Activated CD4-positive, alpha-beta T cell treated with anti-CD3 and anti-CD28 coated beads, Interleukin-2, amount 50 U/mL, for 1 hour (primary cell): ENCODE data around the gene CCT7.
"Not testable (repeated sequence)": the region's sequence is repeated elsewhere in the genome, so short reads cannot be mapped to it uniquely, and the experiment has no call there.

ENCODE experiments used
- DNase-seq: peaks from one replicate; pipeline ENCODE4 v3.0.0-alpha.2; 2020

CCT7 gene

DNA sequence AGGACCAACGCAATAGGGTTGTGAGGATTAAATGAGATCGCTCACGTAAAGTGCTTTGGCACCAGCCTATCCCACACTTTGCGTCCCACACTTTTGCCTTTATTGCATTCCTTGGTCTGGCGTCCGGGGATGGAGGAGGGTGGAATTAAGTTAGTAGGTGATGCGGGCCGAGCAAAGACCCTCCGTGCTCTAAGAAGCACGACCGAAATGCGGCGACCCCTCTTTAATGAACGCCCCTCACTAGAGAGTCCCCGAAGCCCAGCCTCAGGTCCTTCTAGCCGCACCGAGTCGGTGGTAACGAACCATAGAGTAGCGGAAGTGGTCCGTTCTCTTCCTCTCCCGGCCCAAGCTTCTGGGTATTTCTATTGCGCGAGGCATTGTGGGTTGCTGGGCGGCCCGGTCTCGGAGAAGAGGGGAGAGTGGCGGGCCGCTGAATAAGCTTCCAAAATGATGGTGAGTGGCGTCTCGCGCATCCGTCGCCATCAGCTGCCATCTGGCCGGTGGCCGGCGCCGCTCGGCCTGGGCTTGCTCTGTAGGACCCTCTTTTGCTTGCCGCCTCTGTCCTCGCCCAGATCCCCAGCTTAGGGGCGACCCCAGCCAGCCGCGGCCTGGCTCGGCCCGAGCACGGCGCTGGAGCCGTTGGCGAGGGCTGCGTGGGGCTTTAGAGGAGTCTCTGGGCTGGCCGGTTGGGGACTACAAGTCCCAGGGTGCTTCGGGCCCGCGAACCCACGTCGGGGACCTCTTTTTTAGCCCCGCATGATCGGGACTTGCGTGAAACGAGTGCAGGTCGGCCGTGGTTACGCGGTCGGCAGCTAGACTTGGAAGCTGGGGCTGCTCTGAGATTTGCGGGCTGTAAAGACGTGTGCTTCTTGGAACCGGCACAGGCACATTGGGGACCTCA, at the start of gene CCT7:
TSS of gene CCT7 (plus strand) at position 377 of the 901 bp plus-strand sequence. CDS start at position 448, 71 bp downstream.
- DNase-seq = peak; percentile 82

DNA sequence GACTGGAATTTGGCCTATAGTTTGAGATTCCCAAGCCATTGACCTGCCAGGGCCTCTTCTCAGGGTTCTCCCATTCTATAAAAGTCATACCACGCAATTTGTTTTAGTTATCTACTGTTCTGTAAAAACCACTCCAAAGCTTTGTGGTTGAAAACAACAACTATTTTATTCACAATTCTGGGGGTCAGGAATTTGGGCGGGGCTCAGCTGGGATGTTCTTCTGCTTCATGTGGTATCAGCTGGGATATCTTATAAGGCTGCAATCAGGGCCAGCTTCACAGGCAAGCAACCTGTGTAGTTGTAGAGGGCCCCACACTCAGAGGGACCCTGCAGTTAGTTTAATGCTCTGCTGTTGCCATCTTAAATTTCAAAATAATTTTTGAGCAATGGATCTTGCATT, 48.1 kb upstream of the CCT7 start:
- no peak for DNase-seq

DNA sequence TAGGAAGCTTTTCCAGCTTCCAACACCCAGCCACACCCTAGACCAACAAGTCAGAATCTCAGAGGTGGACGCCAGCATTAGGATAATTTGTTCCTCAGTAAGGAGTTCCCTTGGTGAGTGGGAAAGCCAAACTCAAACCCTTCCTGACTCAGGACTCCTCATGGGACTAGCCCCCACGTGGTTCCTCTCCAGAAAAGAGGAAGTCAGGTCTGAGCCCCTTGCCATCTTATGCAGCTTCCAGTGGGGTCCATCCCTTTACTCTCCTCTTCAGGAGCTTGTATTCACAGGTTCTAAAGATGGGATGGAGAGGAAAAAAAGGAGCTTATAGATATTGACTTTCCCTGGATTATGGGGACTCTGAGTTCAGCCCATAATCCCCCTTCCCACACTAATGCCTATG, 46.6 kb upstream of the CCT7 start:
- no peak for DNase-seq

DNA sequence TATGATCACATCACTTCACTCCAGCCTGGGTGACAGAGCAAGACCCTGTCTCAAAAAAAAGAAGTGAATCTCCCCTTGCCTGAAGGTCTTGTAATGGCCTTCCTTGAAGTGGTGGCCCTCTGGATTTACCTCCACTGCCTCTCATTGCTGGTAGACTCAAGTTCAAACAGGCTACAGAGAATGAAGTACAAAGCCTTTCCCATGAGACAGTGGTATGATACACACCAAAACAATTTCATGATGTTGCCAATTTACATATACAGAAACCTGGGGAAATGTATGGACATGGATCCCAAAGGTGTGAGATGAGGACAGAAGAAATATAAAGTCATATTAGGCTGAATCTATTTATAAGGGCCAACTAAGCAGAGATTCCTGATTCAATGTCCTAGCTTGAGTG, 36.5 kb upstream of the CCT7 start:
- DNase-seq = no peak

DNA sequence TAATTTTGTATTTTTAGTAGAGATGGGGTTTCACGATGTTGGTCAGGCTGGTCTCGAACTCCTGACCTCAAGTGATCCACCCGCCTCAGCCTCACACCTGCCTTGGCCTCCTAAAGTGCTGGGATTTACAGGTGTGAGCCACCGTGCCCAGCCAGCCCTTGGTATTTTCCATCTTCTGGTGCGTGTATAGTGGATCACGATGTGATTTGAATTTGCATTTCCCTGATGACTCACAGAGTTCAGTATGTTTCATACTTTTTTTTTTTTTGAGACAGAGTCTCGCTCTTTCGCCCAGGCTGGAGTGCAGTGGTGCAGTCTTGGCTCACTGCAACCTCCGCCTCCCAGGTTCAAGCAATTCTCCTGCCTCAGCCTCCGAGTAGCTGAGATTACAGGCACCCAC, 33.8 kb upstream of the CCT7 start:
- DNase-seq = not testable (repeated sequence)

DNA sequence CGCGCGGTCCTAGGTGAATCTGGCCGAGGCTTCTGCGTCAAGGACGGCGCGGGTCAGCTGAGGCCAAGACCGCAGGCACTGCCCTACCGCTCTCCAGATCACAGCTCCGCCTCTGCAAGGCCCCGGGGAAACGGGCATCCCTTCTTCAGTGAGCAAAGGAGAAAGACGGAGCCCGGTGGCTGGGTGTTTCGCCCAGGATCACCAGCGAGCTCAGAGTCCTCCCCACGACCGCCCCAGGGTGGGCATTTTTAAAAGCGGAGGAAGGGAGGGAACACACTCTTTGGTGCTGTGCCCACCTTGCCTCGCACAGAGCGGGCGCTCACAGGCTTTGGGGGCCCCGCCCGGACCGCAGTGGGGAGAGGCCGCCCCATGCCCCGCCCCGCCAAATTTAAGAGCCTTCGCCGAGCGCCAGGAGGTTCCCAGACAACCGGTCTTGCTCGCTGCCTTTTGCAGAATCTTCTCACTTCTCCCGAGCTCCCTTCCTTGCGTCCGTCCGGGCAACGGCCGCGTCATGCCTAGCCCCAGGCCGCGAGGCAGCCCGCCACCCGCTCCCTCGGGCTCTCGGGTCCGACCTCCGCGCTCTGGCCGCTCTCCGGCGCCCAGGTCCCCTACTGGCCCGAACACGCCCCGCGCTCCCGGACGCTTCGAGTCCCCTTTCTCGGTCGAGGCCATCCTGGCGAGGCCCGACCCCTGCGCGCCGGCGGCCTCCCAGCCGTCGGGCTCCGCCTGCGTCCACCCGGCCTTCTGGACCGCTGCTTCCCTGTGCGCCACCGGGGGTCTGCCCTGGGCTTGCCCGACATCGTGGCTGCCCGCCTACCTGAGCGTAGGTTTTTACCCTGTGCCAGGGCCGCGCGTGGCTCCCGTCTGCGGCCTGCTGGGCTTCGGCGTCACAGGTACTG, 31.7 kb upstream of the CCT7 start, which contains the start of gene NOTO:
TSS of gene NOTO (plus strand) at position 419 of the 899 bp plus-strand sequence. CDS start at position 512, 93 bp downstream.
- no peak for DNase-seq

DNA sequence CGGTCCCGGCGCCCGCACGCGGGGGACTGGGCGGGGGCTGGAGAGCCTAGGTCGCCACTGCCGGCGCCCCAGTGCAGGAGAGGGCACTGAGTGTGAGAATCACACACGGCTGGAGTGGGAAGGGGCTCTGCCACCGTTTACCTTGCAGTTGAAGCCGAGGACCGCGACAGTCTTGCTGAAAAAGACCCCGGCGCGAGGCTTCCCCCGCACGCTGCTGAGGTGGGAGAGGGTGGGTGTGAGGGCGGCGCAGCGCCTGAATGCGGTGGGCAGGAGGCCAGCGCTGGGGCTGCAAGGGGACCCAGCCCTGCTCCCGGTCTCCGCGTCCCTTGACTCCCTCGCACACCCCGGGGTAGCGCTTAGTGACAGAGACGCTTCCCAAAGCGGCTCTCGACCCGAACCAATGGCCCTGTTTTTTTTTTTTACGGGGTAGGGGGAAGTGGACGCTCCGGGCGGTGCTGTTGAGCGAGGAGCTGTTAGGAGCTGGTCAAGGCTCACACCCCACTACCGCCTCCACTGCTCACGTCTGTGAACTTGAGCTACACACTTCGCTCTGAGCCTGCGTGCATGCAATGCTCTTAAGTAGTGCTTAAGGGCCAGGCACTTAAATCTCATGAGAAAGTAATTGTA, 30.9 kb upstream of the CCT7 start:
- no peak for DNase-seq

DNA sequence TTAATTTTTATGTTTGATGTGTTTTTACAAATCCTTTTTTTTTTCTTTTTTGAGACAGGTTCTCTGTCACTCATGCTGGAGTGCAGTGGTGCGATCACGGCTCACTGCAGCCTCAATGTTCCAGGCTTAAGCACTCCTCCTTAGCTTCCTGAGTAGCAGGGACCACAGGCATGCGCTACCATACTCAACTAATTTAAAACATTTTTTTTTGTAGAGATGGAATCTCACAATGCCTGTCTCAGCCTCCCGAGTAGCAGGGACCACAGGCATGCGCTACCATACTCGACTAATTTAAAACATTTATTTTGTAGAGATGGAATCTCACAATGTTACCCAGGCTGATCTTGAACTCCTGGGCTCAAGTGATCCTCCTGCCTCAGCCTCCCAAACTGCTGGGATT, 28.5 kb upstream of the CCT7 start:
- DNase-seq = no peak

DNA sequence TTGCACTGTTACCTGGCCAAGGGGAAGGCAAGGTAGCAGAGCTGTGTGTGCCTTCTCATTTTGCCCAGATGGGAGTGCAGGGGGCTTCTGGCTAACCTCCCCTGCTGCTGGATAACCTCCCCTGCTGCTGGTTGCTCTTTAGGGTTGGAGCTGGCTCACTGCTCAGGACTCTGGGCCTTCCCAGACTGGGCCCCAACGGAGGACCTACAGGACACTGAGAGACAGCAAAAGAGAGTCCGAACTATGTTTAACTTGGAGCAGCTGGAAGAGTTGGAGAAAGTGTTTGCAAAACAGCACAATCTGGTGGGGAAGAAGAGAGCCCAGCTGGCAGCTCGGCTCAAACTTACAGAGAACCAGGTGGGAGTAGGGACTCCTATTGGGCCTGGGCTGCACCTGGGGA, 25.9 kb upstream of the CCT7 start:
- DNase-seq = no peak

DNA sequence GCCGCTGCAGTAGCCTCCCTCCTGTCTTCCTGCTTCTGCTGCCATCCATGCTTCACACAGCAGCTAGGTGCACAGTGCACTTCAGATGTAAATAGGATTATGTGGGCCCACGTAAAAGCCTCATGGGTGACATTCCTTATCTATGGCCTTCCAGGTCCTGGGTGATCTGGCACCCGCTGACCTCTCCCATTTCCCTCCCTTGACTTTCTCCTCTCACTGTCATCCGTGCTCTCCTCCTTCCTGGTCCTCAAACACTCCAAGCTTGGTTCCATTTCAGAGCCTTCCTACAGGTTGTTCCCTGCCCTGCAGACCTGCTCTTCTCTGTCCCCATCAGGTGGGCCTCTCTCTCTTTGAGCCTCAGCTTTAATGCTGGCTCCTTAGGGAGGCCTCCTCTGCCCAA, 24.1 kb upstream of the CCT7 start:
- DNase-seq = no peak

DNA sequence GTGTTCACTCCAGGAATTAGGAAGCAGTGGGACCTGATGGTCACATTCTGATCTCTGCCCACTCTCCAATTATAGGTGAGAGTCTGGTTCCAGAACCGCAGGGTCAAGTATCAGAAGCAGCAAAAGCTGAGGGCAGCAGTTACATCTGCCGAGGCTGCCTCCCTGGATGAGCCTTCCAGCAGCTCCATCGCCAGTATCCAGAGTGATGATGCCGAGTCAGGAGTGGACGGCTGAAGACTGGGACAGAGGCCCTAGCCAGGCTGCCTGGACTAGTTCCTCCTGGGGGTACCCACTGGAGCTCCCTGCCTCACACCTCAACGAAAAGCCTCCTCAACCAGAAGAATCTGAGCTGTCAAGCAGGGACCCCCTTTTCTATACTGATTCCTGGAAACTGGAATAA, 23.4 kb upstream of the CCT7 start:
- DNase-seq = no peak

DNA sequence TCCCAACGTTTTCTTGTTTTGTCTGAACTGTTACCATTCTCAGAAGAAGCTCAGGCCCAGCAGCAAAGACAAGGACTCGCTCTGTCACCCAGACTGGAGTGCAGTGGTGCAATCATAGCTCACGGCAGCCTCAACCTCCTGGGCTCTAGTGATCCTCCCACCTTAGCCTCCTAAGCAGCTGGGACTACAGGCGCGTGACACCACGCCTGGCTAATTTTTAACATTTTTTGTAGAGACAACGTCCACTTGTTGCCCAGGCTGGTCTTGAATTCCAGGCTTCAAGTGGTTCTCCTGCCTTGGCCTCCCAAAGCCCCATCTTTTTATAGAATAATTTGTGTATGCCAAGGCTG, 22.0 kb upstream of the CCT7 start:
- DNase-seq = no peak

DNA sequence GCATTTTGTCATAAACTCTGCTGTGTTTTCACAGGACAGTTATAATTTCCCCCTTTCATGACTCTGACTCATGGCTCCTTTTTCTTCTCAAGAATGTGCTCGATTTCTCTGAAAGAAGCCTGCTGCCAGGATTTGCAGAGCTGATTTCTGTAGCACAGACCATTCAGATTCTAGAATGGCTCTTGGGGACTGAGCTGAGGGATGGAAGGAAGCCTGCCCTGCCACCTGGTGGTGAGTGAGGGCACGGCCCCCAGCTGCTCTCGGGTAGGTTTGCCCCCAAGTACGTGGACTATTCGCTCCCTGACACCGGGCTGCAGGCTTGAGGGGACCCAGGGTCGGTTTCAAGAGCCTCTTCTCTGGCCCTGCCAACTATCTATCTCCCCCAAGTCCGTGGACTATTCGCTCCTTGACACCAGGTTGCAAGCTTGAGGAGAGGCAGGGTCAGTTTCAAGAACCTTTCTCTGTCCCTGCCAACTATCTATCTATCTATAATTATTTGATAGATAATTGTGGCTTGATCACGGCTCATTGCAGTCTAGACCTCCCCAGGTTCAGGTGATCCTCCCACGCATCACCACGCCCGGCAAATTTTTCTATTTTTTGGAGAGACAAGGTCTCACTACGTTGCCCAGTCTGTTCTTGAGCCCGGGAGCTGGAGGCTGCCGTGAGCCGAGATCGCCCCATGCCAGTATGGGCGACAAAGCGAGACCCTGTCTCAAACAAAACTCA, 21.5 kb upstream of the CCT7 start:
- peak; percentile 72 for DNase-seq

DNA sequence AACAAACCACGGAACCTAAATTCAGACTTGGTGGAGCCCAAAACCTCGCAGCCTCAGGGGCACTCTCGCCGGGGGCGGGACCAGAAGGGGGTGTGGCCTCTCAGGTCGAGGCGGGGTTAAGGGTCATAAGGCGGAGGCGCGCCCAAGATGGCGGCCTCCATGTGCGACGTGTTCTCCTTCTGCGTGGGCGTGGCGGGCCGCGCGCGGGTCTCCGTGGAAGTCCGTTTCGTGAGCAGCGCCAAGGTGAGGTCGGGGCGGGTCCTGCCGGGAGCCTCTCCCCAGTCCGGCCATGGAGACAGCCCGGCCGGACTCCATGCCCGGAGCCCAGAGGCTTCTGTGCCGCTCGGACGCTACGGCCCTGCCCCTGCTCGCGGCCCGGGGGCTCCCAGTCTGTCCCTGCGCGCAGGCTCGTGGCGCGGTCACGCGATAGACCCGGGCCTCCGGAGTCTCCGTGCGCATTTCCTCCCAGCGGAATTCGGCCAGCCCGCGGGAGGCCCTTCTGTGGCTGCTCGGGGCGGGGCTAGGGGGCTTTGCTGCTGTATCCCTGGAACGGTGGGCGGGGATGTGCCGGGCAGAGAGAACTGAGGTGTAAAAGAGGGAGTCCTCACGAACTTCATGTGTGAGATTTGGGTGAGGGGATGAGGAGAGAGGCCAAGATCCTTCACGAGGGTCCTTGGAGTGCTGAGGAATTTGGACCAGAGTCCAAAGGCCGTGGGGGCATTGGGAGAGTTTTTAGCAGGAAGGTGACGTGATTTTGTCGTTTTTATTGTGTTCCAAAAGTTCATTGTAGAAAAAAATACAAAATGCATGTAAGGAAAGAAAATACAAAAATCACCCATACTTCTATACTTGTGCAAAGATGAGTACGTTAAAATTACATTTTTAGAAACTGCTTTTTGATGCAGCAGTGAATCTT, 19.7 kb upstream of the CCT7 start, which contains the start of gene SMYD5:
TSS of gene SMYD5 (plus strand) at position 126 of the 916 bp plus-strand sequence. CDS start at position 148, 22 bp downstream.
- DNase-seq = peak; percentile 90

DNA sequence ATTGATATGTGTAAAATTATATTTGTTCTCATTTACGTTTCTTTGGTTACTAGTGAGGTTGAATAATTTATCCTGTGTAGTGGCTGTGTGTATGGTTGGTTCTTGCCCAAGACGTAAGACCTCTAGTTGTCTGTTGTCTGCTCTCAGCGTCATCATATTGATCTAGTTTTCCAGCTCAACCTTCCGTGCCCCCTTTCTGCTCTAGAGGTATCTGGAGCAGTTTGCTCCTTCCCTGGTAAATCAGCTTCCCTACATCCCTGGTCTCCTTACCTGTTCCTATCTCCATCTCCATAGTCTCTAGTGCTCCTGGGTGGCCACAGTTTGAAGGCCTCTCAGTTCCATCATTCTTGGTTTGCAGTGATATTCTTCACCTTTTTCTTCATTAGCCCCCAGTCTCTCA, 18.9 kb upstream of the CCT7 start:
- DNase-seq = no peak

DNA sequence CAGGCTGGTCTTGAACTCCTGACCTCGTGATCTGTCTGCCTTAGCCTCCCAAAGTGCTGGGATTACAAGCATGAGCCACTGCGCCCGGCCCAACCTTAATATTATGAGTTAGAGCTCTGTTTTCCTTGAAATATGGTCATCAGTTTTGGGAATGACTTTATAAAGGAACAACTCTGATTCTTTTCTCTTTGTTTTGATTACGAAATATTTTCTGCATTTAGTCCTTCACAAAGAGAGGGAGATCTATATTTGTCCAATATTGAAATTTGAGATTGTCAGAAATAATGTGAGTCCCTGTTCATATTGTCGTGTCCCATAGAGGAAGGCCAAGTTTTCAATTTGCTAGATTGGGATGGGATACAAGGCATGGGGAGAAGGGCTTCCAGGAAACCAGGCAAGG, 16.9 kb upstream of the CCT7 start:
- DNase-seq = no peak

DNA sequence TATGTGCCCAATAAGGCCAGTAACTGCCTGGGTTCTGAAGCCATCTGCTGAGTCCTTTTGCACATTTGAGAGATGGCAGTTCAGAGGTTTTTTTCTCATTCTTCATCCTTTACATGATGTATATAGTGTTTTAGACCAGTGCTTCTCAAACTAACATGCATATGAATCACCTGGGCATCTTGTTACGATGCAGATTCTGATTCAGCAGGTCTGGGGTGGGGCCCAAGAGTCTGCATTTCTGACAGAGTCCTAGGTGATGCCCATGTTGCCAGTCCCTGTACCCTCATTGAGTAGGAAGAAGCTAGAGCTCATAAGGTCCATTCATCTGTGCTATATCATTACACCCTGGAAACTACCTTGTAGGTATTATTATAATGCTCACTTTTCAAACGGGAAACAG, 16.3 kb upstream of the CCT7 start:
- DNase-seq = no peak

DNA sequence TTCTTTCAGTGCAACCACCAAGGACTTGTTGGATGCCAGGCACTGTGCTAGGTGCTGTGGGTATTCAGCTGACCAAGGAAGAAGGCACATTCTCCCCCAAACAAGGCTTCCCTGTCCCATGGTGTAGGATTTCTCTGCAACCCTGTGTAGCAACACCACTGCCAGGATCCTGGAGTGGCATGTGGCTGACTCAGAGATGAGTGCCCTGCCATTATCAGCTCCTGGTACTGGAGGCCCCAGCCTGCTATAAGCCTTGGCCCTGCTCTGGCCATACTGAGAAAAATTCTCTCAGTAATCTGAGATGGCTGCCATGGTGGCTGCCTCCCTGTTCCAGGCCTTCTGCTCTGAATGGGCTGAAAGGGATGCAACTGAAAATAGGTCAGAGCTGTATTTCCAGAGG, 15.8 kb upstream of the CCT7 start:
- no peak for DNase-seq

DNA sequence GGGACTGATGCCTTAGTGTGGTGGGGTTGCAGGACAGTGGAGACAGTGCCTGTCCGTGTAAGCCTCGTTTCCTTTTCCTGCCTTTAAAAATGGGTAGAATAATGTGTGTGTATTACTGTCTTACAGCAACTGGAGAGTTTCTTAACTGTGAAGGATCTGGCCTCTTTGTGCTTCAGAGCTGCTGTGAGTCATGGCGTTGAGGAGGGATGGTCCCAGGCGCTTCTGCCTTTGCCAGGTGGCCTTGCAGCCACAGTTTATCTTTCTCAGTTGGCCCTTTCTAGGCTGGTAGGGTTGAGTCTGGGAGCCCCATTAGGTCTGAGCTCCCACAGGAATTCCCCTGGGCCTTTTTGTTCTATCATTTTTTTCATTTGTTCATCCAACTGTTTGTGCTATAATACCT, 10.3 kb upstream of the CCT7 start:
- no peak for DNase-seq

DNA sequence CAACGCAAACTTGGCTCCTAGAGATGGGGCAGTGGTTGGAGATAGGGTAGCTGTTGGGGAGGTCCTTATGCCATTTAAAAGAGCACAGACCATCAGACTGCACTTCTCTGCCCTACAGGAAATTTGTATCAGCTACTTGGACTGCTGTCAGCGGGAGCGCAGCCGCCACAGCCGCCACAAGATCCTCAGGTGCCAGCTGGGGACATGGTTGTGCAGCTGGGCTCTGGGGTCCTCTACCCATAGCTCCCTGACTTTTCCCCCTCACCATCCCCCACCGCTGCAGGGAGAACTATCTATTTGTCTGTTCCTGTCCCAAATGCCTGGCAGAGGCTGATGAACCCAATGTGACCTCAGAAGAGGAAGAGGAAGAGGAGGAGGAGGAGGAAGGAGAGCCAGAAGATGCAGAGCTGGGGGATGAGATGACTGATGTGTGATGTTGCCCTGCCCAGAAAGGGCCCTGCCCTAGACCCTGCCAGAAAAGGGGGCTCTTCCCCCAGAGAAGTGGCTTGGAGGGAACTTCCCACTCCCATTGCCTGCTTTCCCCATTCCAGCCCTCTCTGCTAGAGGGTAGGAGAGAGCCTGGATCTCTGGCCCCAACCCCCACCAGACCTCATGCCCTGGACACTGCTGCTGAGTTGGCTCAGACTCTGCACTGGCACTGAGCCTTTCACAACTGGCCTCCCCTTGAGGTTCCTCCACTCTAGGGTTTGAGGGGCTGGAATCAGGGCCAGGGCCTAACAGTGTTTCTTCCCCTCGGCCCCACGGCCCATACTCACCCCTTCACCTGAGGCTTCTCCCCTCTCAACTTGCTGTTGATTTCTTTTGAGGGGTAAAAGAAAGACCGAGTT, 8.4 kb upstream of the CCT7 start:
- DNase-seq = no peak
